Globus pallidus (tissue), 1 donor: ENCODE data around the gene FBXL20.
A peak's percentile ranks its signal among the peaks of the same experiment; 100 is the strongest.
"Not testable (repeated sequence)": the region's sequence is repeated elsewhere in the genome, so short reads cannot be mapped to it uniquely, and the experiment has no call there.

Experiments used
- DNase-seq: peaks from one replicate; pipeline ENCODE4 v3.0.0-alpha.2; 2015; ENCODE audit warnings: low spot score

Gene FBXL20

GRCh38 chr17:39401412-39402243 is at the start of gene FBXL20:
FBXL20 (minus strand) TSS chr17:39401626; CDS start chr17:39401402, 224 bp downstream.
- DNase-seq = peak; percentile 90

- peak; percentile 89 for DNase-seq
Measured at GRCh38 chr17:39450847-39451581, 49.6 kb upstream of the FBXL20 start, which contains the start of gene MED1. MED1 (minus strand) TSS chr17:39451263; CDS start chr17:39451062, 201 bp downstream.

GRCh38 chr17:39450051-39450450 is 48.6 kb upstream of the FBXL20 start:
- no peak for DNase-seq

- DNase-seq = no peak
Measured at GRCh38 chr17:39447561-39447960, 46.1 kb upstream of the FBXL20 start.

GRCh38 chr17:39443326-39443725 is 41.9 kb upstream of the FBXL20 start:
- no peak for DNase-seq

- DNase-seq = not testable (repeated sequence)
Measured at GRCh38 chr17:39439868-39440267, 38.4 kb upstream of the FBXL20 start.

GRCh38 chr17:39429600-39429999 is 28.2 kb upstream of the FBXL20 start:
- DNase-seq = no peak

GRCh38 chr17:39416141-39416540 is 14.7 kb upstream of the FBXL20 start:
- DNase-seq = no peak

GRCh38 chr17:39410279-39410678 is 8.9 kb upstream of the FBXL20 start:
- DNase-seq = no peak

GRCh38 chr17:39408360-39408759 is 6.9 kb upstream of the FBXL20 start:
- DNase-seq = no peak

GRCh38 chr17:39406951-39407350 is 5.5 kb upstream of the FBXL20 start:
- DNase-seq = no peak

GRCh38 chr17:39405436-39405835 is 4.0 kb upstream of the FBXL20 start:
- no peak for DNase-seq

- DNase-seq = no peak
Measured at GRCh38 chr17:39404542-39405378, 3.3 kb upstream of the FBXL20 start.

- no peak for DNase-seq
Measured at GRCh38 chr17:39402890-39403605, 1.6 kb upstream of the FBXL20 start.

- peak; percentile 94 for DNase-seq
Measured at GRCh38 chr17:39402244-39402889, 941 bp upstream of the FBXL20 start.

- DNase-seq = peak; percentile 20
Measured at GRCh38 chr17:39400547-39401411, 647 bp downstream of the FBXL20 start.

GRCh38 chr17:39399791-39400190 is 1.6 kb downstream of the FBXL20 start:
- DNase-seq = no peak

- DNase-seq = no peak
Measured at GRCh38 chr17:39393736-39394135, 7.7 kb downstream of the FBXL20 start.

GRCh38 chr17:39391448-39391847 is 10.0 kb downstream of the FBXL20 start:
- no peak for DNase-seq

- no peak for DNase-seq
Measured at GRCh38 chr17:39385040-39385439, 16.4 kb downstream of the FBXL20 start.
